ENCODE results near the gene SDF4. TPM values are rescaled to one million over a fixed set of nuclear protein-coding genes. Genes with fewer than 3 reads are reported as not detected.

SDF4 gene
- total RNA-seq, 4 donors from 2014 or later = 29.7 to 105 (median 50.3) TPM

DNA sequence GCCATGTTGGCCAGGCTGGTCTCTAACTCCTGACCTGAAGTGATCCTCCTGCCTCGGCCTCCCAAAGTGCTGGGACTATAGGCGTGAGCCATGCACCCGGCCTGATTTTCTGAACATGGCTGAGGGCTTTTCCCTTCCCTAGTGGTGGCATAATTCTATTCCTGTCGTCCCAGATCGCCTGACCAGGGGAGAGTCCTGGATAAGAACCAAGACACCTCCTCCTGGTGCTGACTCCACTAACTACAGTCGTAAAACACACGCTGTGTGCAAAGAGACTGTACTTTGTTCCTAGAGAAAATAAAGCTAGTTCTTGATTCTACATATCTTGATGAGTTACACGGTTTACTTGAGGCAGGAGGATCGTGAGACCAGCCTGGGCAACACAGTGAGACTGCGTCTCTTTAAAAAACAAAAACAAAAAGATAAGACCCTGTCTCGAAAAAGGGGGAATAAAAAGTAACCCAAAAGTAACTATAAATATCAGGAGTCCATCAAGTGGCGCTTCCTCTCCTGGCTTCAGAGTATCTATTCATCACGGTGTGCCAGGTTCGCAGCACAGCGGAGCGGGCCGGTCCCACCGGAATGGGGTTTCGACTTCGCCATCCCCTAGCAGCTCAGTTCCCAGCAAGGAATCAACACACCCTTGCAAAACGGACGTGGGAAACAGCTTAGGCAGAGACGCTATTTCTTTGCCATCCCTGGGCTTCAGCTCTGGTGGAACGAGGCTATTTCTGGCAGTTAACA is 973 bp downstream of the SDF4 start:
- no peaks in the 10 kb centered on the region for H3K36me3 ChIP-seq
- DNase-seq = no peak
- no peaks in the 10 kb centered on the region for H3K9me3 ChIP-seq
- H3K4me1 ChIP-seq = peaks cover 0 to 27% of the 10 kb centered on the region in 2 donors
- H3K27ac ChIP-seq = peak overlapping the region; percentile 70 to 93
- TF ChIP-seq, protein P1, sequence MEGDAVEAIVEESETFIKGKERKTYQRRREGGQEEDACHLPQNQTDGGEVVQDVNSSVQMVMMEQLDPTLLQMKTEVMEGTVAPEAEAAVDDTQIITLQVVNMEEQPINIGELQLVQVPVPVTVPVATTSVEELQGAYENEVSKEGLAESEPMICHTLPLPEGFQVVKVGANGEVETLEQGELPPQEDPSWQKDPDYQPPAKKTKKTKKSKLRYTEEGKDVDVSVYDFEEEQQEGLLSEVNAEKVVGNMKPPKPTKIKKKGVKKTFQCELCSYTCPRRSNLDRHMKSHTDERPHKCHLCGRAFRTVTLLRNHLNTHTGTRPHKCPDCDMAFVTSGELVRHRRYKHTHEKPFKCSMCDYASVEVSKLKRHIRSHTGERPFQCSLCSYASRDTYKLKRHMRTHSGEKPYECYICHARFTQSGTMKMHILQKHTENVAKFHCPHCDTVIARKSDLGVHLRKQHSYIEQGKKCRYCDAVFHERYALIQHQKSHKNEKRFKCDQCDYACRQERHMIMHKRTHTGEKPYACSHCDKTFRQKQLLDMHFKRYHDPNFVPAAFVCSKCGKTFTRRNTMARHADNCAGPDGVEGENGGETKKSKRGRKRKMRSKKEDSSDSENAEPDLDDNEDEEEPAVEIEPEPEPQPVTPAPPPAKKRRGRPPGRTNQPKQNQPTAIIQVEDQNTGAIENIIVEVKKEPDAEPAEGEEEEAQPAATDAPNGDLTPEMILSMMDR (IDR thresholded peaks at IDR 0.05) = no peak
- no peak for TF ChIP-seq POLR2A (IDR thresholded peaks at IDR 0.05)
- no peaks in the 10 kb centered on the region for H3K27me3 ChIP-seq
- intact Hi-C loops (cut with DNase I; ENCODE audit: low total_unique reads) = loop anchor here (10.0 kb wide), 1 partner anchor 256 kb away; no protein-coding TSS in a partner anchor
- peak overlapping the region; percentile 67 to 98 for H3K4me3 ChIP-seq

DNA sequence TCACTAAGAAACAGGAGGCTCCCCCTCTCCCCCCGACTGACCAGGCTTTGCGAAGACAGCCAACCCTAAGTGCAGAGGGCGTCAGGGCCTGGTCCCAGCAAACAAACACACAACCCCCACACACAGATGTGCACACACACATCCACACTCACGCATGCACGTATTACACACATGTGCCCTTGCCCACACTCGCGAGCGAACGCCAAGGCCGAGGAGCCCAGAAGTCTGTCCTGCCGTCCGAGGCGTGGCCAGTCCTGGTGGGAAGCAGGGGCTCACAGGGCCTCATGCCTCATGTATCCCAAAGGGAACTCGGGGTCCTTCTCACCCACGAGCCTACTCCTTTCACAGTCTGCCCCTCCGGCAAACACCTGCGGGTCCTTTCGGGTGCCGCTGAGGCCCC is 2.0 kb downstream of the SDF4 start:
- H3K4me1 ChIP-seq = peaks cover 0 to 27% of the 10 kb centered on the region in 2 donors
- H3K9me3 ChIP-seq = no peaks in the 10 kb centered on the region
- no peak for DNase-seq
- H3K27me3 ChIP-seq = no peaks in the 10 kb centered on the region
- H3K27ac ChIP-seq = no peak overlapping the region
- no peak overlapping the region for H3K4me3 ChIP-seq
- no peak for TF ChIP-seq POLR2A (IDR thresholded peaks at IDR 0.05)
- TF ChIP-seq, protein P1 (IDR thresholded peaks at IDR 0.05) = no peak
- no peaks in the 10 kb centered on the region for H3K36me3 ChIP-seq
- intact Hi-C loops (cut with DNase I; ENCODE audit: low total_unique reads) = loop anchor here (10.0 kb wide), 1 partner anchor 255 kb away; no protein-coding TSS in a partner anchor

DNA sequence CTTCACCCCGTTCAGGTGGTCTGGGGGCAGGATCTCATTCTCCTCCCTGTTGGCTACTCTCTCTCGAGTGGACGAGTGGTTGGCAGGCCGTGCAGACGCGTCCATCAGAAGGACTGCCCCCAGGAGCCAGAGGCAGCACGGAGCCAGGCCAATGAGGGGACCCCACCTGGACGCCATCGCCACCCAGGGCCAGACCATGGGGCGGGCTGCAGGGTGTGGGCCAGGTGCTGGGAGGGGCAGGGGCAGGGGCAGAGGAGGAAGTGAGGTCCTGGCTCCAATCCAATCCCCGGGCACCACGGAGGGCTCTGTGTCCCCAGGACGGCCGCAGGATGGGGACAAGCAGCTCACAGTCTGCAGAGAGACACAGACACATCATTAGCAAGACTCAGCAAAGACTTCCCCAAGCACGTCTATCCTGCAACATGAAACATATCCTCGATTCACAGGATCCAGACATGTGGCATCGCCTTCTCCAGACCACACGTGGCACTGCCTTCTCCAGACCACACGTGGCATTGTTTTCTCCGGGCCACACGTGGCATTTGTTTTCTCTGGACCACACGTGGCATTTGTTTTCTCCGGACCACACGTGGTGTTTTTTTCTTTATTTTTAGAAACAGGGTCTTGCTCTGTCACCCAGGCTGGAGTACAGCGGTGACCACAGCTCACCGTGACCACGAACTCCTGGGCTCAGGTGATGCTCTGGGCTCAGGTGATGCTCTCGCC is 3.0 kb downstream of the SDF4 start:
- H3K27me3 ChIP-seq = no peaks in the 10 kb centered on the region
- TF ChIP-seq POLR2A (IDR thresholded peaks at IDR 0.05) = no peak
- TF ChIP-seq, protein P1 (IDR thresholded peaks at IDR 0.05) = no peak
- H3K4me1 ChIP-seq = peaks cover 0 to 27% of the 10 kb centered on the region in 2 donors
- H3K9me3 ChIP-seq = no peaks in the 10 kb centered on the region
- no peak overlapping the region for H3K4me3 ChIP-seq
- H3K27ac ChIP-seq = no peak overlapping the region
- intact Hi-C loops (cut with DNase I; ENCODE audit: low total_unique reads) = no loop called here
- no peak for DNase-seq
- H3K36me3 ChIP-seq = no peaks in the 10 kb centered on the region

DNA sequence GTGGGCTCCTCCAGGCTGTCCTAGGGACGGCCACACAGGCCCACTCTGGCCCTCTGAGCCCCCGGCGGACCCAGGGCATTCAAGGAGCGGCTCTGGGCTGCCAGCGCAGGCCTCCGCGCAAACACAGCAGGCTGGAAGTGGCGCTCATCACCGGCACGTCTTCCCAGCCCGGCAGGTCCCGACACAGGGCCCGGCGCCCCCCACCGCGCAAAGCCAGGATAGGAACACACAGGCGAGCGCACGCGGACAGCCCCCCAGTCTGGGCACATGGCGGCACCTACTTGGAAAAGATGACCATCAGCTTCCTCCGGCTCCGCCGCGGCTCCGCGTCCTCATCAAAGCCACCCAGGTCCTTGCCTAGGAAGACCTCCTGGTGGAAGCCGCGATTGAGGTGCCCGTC is 3.6 kb downstream of the SDF4 start:
- H3K9me3 ChIP-seq = no peaks in the 10 kb centered on the region
- TF ChIP-seq POLR2A (IDR thresholded peaks at IDR 0.05) = no peak
- TF ChIP-seq, protein P1 (IDR thresholded peaks at IDR 0.05) = no peak
- no peaks in the 10 kb centered on the region for H3K36me3 ChIP-seq
- H3K4me3 ChIP-seq = no peak overlapping the region
- DNase-seq = no peak
- no peaks in the 10 kb centered on the region for H3K27me3 ChIP-seq
- peaks cover 0 to 24% of the 10 kb centered on the region in 2 donors for H3K4me1 ChIP-seq
- intact Hi-C loops (cut with DNase I; ENCODE audit: low total_unique reads) = no loop called here
- no peak overlapping the region for H3K27ac ChIP-seq

DNA sequence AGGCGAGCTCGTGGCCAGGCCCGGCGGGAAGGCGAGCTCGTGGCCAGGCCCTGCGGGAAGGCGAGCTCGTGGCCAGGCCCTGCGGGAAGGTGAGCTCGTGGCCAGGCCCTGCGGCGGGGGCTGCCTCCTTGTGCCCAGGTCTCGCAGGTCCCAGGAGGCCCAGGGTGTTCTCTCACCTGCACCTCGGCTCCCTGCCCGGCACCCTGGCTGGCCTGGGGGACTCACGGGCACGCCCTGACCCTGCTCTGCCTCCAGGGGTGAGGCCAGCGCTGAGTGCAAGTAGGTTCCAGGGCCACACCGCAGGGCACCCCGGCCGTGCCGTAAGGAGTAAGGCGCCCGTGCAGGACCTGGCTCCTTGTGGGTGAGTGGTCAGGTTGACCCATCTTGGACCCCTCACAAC is 4.4 kb downstream of the SDF4 start:
- no peak for DNase-seq
- H3K4me3 ChIP-seq = no peak overlapping the region
- TF ChIP-seq, protein P1 (IDR thresholded peaks at IDR 0.05) = no peak
- no peak for TF ChIP-seq POLR2A (IDR thresholded peaks at IDR 0.05)
- no peak overlapping the region for H3K27ac ChIP-seq
- no peaks in the 10 kb centered on the region for H3K36me3 ChIP-seq
- H3K9me3 ChIP-seq = no peaks in the 10 kb centered on the region
- H3K4me1 ChIP-seq = peaks cover 0 to 16% of the 10 kb centered on the region in 2 donors
- intact Hi-C loops (cut with DNase I; ENCODE audit: low total_unique reads) = no loop called here
- no peaks in the 10 kb centered on the region for H3K27me3 ChIP-seq
